Activated naive CD8-positive, alpha-beta T cell treated with anti-CD3 and anti-CD28 coated beads, Interleukin-2, amount 10 ng/mL, durations not matched to agents 7 days and 5 days (primary cell): ENCODE data around the gene DUSP8. TPM values are rescaled to one million over a fixed set of nuclear protein-coding genes. Genes with fewer than 3 reads are reported as not detected.

Experiments
- ATAC-seq: fragments of 150-1000 bp; cut with Tn5 transposase; one replicate; pipeline ENCODE4 v1.10.0; 2021; ENCODE audit warnings: low read depth, moderate library complexity
- POLR2A ChIA-PET: fragments of 350-600 bp; sonication (Branson Sonifier 250); formaldehyde crosslinking; loops from one replicate; lab custom pipeline; 2021; ENCODE audit warnings: antibody characterized with exemption; lab: Charles Lee
- DNase-seq: peaks from one replicate; pipeline ENCODE4 v3.0.0; 2021
- H3K27ac Mint-ChIP-seq: one replicate; pipeline ENCODE4 v1.8.0; 2022; ENCODE audit warnings: mild to moderate bottlenecking, mixed read lengths
- H3K27me3 Mint-ChIP-seq: one replicate; pipeline ENCODE4 v1.8.0; 2022; ENCODE audit warnings: mild to moderate bottlenecking, moderate library complexity, mixed read lengths
- H3K36me3 Mint-ChIP-seq: one replicate; pipeline ENCODE4 v1.8.0; 2021; ENCODE audit warnings: mild to moderate bottlenecking, mixed read lengths
- H3K4me1 Mint-ChIP-seq: one replicate; pipeline ENCODE4 v1.8.0; 2021; ENCODE audit warnings: mixed read lengths
- H3K4me3 Mint-ChIP-seq: one replicate; pipeline ENCODE4 v1.8.0; 2022; ENCODE audit warnings: mild to moderate bottlenecking, moderate library complexity, mixed read lengths
- H3K9me3 Mint-ChIP-seq: one replicate; pipeline ENCODE4 v1.8.0; 2021; ENCODE audit warnings: mixed read lengths
- total RNA-seq, 2 experiments: library from RNA; stranded (reverse); gene quantifications; one replicate each; pipeline ENCODE4 v1.2.3, GENCODE V29; 2021

DUSP8 gene
- total RNA-seq, 2 experiments from 2014 or later: 3.4 to 3.7 TPM

GRCh38 chr11:1567052-1567720 lies 4.9 kb downstream of the DUSP8 start:
- H3K27ac Mint-ChIP-seq: no peak overlapping the region
- peaks cover 13% of the 10 kb centered on the region for H3K27me3 Mint-ChIP-seq
- H3K36me3 Mint-ChIP-seq: no peaks in the 10 kb centered on the region
- POLR2A ChIA-PET: no interaction called here
- H3K4me1 Mint-ChIP-seq: no peaks in the 10 kb centered on the region
- ATAC-seq: no peak
- H3K9me3 Mint-ChIP-seq: no peaks in the 10 kb centered on the region
- no peak overlapping the region for H3K4me3 Mint-ChIP-seq
- no peak for DNase-seq

GRCh38 chr11:1566381-1567051 lies 5.6 kb downstream of the DUSP8 start:
- Mint-ChIP-seq H3K4me3 (no peak overlapping the region), H3K4me1 (no peaks in the 10 kb centered on the region)
- DNase-seq: no peak

GRCh38 chr11:1565904-1566247 lies 6.2 kb downstream of the DUSP8 start:
- no peak for DNase-seq
- H3K36me3 Mint-ChIP-seq: no peaks in the 10 kb centered on the region
- no peak overlapping the region for H3K4me3 Mint-ChIP-seq
- no peak for ATAC-seq
- peaks cover 12% of the 10 kb centered on the region for H3K27me3 Mint-ChIP-seq
- no peaks in the 10 kb centered on the region for H3K9me3 Mint-ChIP-seq
- H3K27ac Mint-ChIP-seq: no peak overlapping the region
- H3K4me1 Mint-ChIP-seq: no peaks in the 10 kb centered on the region
- POLR2A ChIA-PET: no interaction called here

More at GRCh38 chr11:1566381-1567051, 5.6 kb downstream of the DUSP8 start:
- H3K27me3 Mint-ChIP-seq: peaks cover 13% of the 10 kb centered on the region
- POLR2A ChIA-PET: no interaction called here
- H3K36me3 Mint-ChIP-seq: no peaks in the 10 kb centered on the region
- H3K9me3 Mint-ChIP-seq: no peaks in the 10 kb centered on the region
- no peak overlapping the region for H3K27ac Mint-ChIP-seq
- no peak for ATAC-seq

GRCh38 chr11:1565173-1565903 lies 6.7 kb downstream of the DUSP8 start:
- Mint-ChIP-seq H3K27me3 (peaks cover 7% of the 10 kb centered on the region), H3K9me3 (no peaks in the 10 kb centered on the region), H3K36me3 (no peaks in the 10 kb centered on the region), H3K4me3 (no peak overlapping the region), H3K27ac (no peak overlapping the region), H3K4me1 (no peaks in the 10 kb centered on the region)
- POLR2A ChIA-PET: no interaction called here
- ATAC-seq (no peak), DNase-seq (no peak)

GRCh38 chr11:1564535-1565172 lies 7.4 kb downstream of the DUSP8 start:
- H3K4me1 Mint-ChIP-seq: no peaks in the 10 kb centered on the region
- no peak overlapping the region for H3K4me3 Mint-ChIP-seq
- ATAC-seq (no peak), DNase-seq (no peak)
- H3K27ac Mint-ChIP-seq: no peak overlapping the region
- peaks cover 4% of the 10 kb centered on the region for H3K27me3 Mint-ChIP-seq
- H3K36me3 Mint-ChIP-seq: no peaks in the 10 kb centered on the region
- H3K9me3 Mint-ChIP-seq: no peaks in the 10 kb centered on the region
- POLR2A ChIA-PET: no interaction called here

- H3K36me3 Mint-ChIP-seq: no peaks in the 10 kb centered on the region
Measured at GRCh38 chr11:1563697-1564534, 8.2 kb downstream of the DUSP8 start.

GRCh38 chr11:1563149-1563638 lies 8.9 kb downstream of the DUSP8 start:
- no peaks in the 10 kb centered on the region for H3K36me3 Mint-ChIP-seq
- no peaks in the 10 kb centered on the region for H3K4me1 Mint-ChIP-seq
- no peak overlapping the region for H3K4me3 Mint-ChIP-seq
- no peaks in the 10 kb centered on the region for H3K27me3 Mint-ChIP-seq
- DNase-seq: no peak
- ATAC-seq: no peak
- no peak overlapping the region for H3K27ac Mint-ChIP-seq
- POLR2A ChIA-PET: no interaction called here
- no peaks in the 10 kb centered on the region for H3K9me3 Mint-ChIP-seq

More at GRCh38 chr11:1563697-1564534, 8.2 kb downstream of the DUSP8 start:
- Mint-ChIP-seq H3K4me3 (no peak overlapping the region), H3K4me1 (no peaks in the 10 kb centered on the region), H3K27ac (no peak overlapping the region), H3K9me3 (no peaks in the 10 kb centered on the region), H3K27me3 (no peaks in the 10 kb centered on the region)
- POLR2A ChIA-PET: no interaction called here
- no peak for ATAC-seq
- DNase-seq: no peak

- Mint-ChIP-seq H3K27me3 (no peaks in the 10 kb centered on the region), H3K4me1 (no peaks in the 10 kb centered on the region), H3K36me3 (no peaks in the 10 kb centered on the region), H3K9me3 (no peaks in the 10 kb centered on the region), H3K4me3 (no peak overlapping the region), H3K27ac (no peak overlapping the region)
- POLR2A ChIA-PET: no interaction called here
- no peak for ATAC-seq
- no peak for DNase-seq
Measured at GRCh38 chr11:1562469-1563148, 9.5 kb downstream of the DUSP8 start.

- H3K4me1 Mint-ChIP-seq: no peaks in the 10 kb centered on the region
- DNase-seq: no peak
- H3K36me3 Mint-ChIP-seq: no peaks in the 10 kb centered on the region
- POLR2A ChIA-PET: no interaction called here
- no peak overlapping the region for H3K4me3 Mint-ChIP-seq
- no peaks in the 10 kb centered on the region for H3K27me3 Mint-ChIP-seq
- H3K9me3 Mint-ChIP-seq: no peaks in the 10 kb centered on the region
- no peak overlapping the region for H3K27ac Mint-ChIP-seq
- no peak for ATAC-seq
Measured at GRCh38 chr11:1561955-1562354, 10.1 kb downstream of the DUSP8 start.

GRCh38 chr11:1561266-1561665 lies 10.8 kb downstream of the DUSP8 start:
- Mint-ChIP-seq H3K4me1 (no peaks in the 10 kb centered on the region), H3K36me3 (no peaks in the 10 kb centered on the region), H3K27me3 (no peaks in the 10 kb centered on the region), H3K4me3 (no peak overlapping the region), H3K9me3 (no peaks in the 10 kb centered on the region), H3K27ac (no peak overlapping the region)
- DNase-seq (no peak), ATAC-seq (no peak)
- POLR2A ChIA-PET: no interaction called here

GRCh38 chr11:1560649-1561251 lies 11.3 kb downstream of the DUSP8 start:
- H3K27me3 Mint-ChIP-seq: no peaks in the 10 kb centered on the region
- no peaks in the 10 kb centered on the region for H3K36me3 Mint-ChIP-seq
- POLR2A ChIA-PET: no interaction called here
- ATAC-seq (no peak), DNase-seq (no peak)
- no peaks in the 10 kb centered on the region for H3K4me1 Mint-ChIP-seq
- no peak overlapping the region for H3K27ac Mint-ChIP-seq
- no peaks in the 10 kb centered on the region for H3K9me3 Mint-ChIP-seq
- no peak overlapping the region for H3K4me3 Mint-ChIP-seq

- no peak for DNase-seq
- no peaks in the 10 kb centered on the region for H3K9me3 Mint-ChIP-seq
- no peaks in the 10 kb centered on the region for H3K27me3 Mint-ChIP-seq
- ATAC-seq: no peak
- no peak overlapping the region for H3K27ac Mint-ChIP-seq
- POLR2A ChIA-PET: no interaction called here
- H3K4me1 Mint-ChIP-seq: no peaks in the 10 kb centered on the region
- no peaks in the 10 kb centered on the region for H3K36me3 Mint-ChIP-seq
- H3K4me3 Mint-ChIP-seq: no peak overlapping the region
Measured at GRCh38 chr11:1560002-1560648, 11.9 kb downstream of the DUSP8 start.
